Measurements from ENCODE around the gene CPNE7.

GRCh38 chr16:89639385-89639784 is 63.8 kb downstream of the CPNE7 start:
- TF ChIP-seq CTCF (IDR thresholded peaks at IDR 0.05; ENCODE audit: low read depth, low read length), result no peak
- no peak for TF ChIP-seq EZH2phosphoT487 (IDR thresholded peaks at IDR 0.05; ENCODE audit: low read depth)
